ENCODE results near the gene BFSP1.

Gene BFSP1

DNA sequence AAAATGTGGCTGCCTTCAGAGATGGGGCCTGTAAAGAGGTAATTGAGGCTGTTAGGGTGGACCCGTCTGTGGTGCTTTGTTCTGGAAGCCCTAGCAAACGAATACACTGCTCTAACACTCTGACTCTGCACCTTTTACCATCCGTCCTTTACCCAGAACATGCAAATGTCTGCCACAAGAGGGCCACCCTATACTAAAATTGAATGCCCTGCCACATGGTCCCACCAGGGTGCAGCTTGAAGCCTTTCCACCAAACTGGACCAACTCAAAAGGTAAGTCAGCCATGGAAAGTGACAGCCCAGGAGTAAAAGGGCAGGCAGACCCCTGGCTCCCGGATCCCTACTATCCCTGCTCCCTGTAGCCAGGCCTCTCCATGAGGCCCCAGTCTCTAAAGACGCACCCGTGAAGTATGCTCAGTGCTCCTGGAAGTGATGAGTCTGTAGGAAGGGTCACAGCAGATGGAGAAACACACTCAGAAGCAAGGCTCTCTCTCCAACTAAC is 5.8 kb upstream of the BFSP1 start:
- TF ChIP-seq FOXP2 (optimal IDR thresholded peaks at IDR 0.05; ENCODE audit: control extremely low read depth, extremely low read length, insufficient read depth): no peak
- no peak for TF ChIP-seq POLR2AphosphoS5 (IDR thresholded peaks at IDR 0.05; ENCODE audit: borderline replicate concordance, low read depth, low read length)
- no peak for TF ChIP-seq EZH2 (IDR thresholded peaks at IDR 0.05)
- no peak for DNase-seq (ENCODE audit: low read depth, low spot score)
- no peak overlapping the region for H3K27ac ChIP-seq

GRCh38 chr20:17534077-17534476 is 2.9 kb upstream of the BFSP1 start:
- no peak for DNase-seq (ENCODE audit: low read depth, low spot score)
- peak overlapping the region; percentile 86 for H3K27ac ChIP-seq
- TF ChIP-seq POLR2AphosphoS5 (IDR thresholded peaks at IDR 0.05; ENCODE audit: borderline replicate concordance, low read depth, low read length) (no peak), EZH2 (IDR thresholded peaks at IDR 0.05) (no peak), FOXP2 (optimal IDR thresholded peaks at IDR 0.05; ENCODE audit: control extremely low read depth, extremely low read length, insufficient read depth) (no peak)
- H3K36me3 ChIP-seq (ENCODE audit: insufficient read depth, low read length): no peaks in the 10 kb centered on the region
- no peaks in the 10 kb centered on the region for H3K9me3 ChIP-seq (ENCODE audit: low read depth, low read length)
- no peak overlapping the region for H3K9ac ChIP-seq (ENCODE audit: insufficient read length)
- H3K4me3 ChIP-seq: peak overlapping the region; percentile 47

More for the DNA sequence above, 5.8 kb upstream of the BFSP1 start:
- peak overlapping the region; percentile 14 for H3K9ac ChIP-seq (ENCODE audit: insufficient read length)
- H3K4me3 ChIP-seq: no peak overlapping the region
- H3K9me3 ChIP-seq (ENCODE audit: low read depth, low read length): no peaks in the 10 kb centered on the region
- no peaks in the 10 kb centered on the region for H3K36me3 ChIP-seq (ENCODE audit: insufficient read depth, low read length)

DNA sequence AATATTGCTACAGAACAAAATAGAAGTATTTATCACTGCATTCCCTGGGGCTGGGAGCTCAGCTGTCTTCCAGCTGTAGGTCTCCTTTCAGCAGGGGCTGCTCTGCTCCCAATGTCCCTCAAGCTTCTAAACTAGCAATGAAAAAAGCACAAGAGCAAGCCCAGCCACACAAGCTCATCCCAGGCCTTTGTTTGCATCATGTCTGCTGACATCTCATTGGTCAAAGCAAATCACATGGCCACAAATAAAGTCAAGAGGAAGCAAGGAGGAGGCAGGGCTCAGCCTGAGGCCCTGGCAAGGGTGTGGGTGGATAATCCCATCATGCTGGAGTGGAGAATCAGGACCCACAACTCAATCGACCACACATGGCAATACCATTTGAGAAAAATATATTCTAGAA is 2.2 kb upstream of the BFSP1 start:
- H3K36me3 ChIP-seq (ENCODE audit: insufficient read depth, low read length): no peaks in the 10 kb centered on the region
- peak overlapping the region; percentile 86 for H3K27ac ChIP-seq
- no peak for DNase-seq (ENCODE audit: low read depth, low spot score)
- H3K9me3 ChIP-seq (ENCODE audit: low read depth, low read length): no peaks in the 10 kb centered on the region
- TF ChIP-seq POLR2AphosphoS5 (IDR thresholded peaks at IDR 0.05; ENCODE audit: borderline replicate concordance, low read depth, low read length) (peak; percentile 68; the same call in 1 of the 2 replicates), EZH2 (IDR thresholded peaks at IDR 0.05) (no peak)
- H3K4me3 ChIP-seq: peak overlapping the region; percentile 47
- no peak overlapping the region for H3K9ac ChIP-seq (ENCODE audit: insufficient read length)

DNA sequence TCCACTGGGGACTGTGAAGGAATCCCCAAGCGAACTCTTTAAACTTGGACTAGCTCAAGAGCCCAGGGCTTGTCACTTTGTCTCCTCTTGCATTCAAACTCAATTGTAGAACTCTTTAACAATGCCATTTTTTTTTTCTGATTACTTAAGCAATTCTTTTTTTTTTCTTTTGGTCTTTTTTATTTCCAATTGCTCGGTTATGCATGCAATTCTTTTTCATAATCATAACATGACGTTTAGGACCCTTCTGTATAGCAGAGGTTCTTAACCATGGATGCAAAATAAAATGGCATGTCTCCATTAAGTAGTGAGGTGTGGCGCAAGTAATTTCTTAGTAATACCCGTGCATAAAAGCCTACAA is 466 bp upstream of the BFSP1 start:
- DNase-seq (ENCODE audit: low read depth, low spot score): no peak
- TF ChIP-seq POLR2AphosphoS5 (IDR thresholded peaks at IDR 0.05; ENCODE audit: borderline replicate concordance, low read depth, low read length): no peak
- no peak for TF ChIP-seq EZH2 (IDR thresholded peaks at IDR 0.05)
- TF ChIP-seq FOXP2 (optimal IDR thresholded peaks at IDR 0.05; ENCODE audit: control extremely low read depth, extremely low read length, insufficient read depth): no peak
- H3K27ac ChIP-seq: peak overlapping the region; percentile 86
- H3K36me3 ChIP-seq (ENCODE audit: insufficient read depth, low read length): no peaks in the 10 kb centered on the region
- peak overlapping the region; percentile 90 for H3K9ac ChIP-seq (ENCODE audit: insufficient read length)
- H3K9me3 ChIP-seq (ENCODE audit: low read depth, low read length): no peaks in the 10 kb centered on the region
- H3K4me3 ChIP-seq: peak overlapping the region; percentile 85

DNA sequence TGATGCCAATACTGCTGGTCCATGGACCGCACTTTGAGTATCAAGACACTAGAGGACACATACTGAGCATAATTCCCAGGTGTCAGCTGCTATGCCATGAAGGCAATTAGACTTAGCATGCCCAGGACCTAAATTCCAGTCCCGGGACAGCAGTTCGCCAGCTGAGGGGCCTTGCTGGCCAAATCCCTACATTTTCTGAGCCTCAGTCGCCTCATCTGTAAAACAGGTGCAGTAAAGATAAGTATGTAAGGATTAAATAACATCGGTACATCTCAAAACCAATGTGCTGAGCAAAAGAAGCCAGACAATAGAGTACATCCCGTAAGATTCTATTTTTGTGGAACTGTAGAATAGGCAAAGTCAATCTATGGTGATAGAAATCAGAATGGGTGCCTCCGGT is 1.0 kb downstream of the BFSP1 start:
- TF ChIP-seq POLR2AphosphoS5 (IDR thresholded peaks at IDR 0.05; ENCODE audit: borderline replicate concordance, low read depth, low read length) (no peak), EZH2 (IDR thresholded peaks at IDR 0.05) (no peak), FOXP2 (optimal IDR thresholded peaks at IDR 0.05; ENCODE audit: control extremely low read depth, extremely low read length, insufficient read depth) (no peak)
- DNase-seq (ENCODE audit: low read depth, low spot score): no peak
- Histone ChIP-seq H3K27ac (peak overlapping the region; percentile 45; the same call in 1 of the 2 replicates), H3K36me3 (ENCODE audit: insufficient read depth, low read length) (no peaks in the 10 kb centered on the region), H3K9me3 (ENCODE audit: low read depth, low read length) (no peaks in the 10 kb centered on the region), H3K4me3 (peak overlapping the region; percentile 85), H3K9ac (ENCODE audit: insufficient read length) (peak overlapping the region; percentile 90)

- no peaks in the 10 kb centered on the region for H3K9me3 ChIP-seq (ENCODE audit: low read depth, low read length)
- no peaks in the 10 kb centered on the region for H3K36me3 ChIP-seq (ENCODE audit: insufficient read depth, low read length)
- no peak overlapping the region for H3K9ac ChIP-seq (ENCODE audit: insufficient read length)
- no peak overlapping the region for H3K27ac ChIP-seq
- no peak for DNase-seq (ENCODE audit: low read depth, low spot score)
- no peak overlapping the region for H3K4me3 ChIP-seq
- TF ChIP-seq EZH2 (IDR thresholded peaks at IDR 0.05) (no peak), FOXP2 (optimal IDR thresholded peaks at IDR 0.05; ENCODE audit: control extremely low read depth, extremely low read length, insufficient read depth) (no peak), POLR2AphosphoS5 (IDR thresholded peaks at IDR 0.05; ENCODE audit: borderline replicate concordance, low read depth, low read length) (no peak)
Observed at GRCh38 chr20:17529586-17529985, 1.6 kb downstream of the BFSP1 start.

GRCh38 chr20:17525650-17526049 is 5.5 kb downstream of the BFSP1 start:
- Histone ChIP-seq H3K4me3 (no peak overlapping the region), H3K27ac (no peak overlapping the region), H3K36me3 (ENCODE audit: insufficient read depth, low read length) (no peaks in the 10 kb centered on the region), H3K9me3 (ENCODE audit: low read depth, low read length) (no peaks in the 10 kb centered on the region), H3K9ac (ENCODE audit: insufficient read length) (no peak overlapping the region)
- TF ChIP-seq FOXP2 (optimal IDR thresholded peaks at IDR 0.05; ENCODE audit: control extremely low read depth, extremely low read length, insufficient read depth) (no peak), EZH2 (IDR thresholded peaks at IDR 0.05) (no peak), POLR2AphosphoS5 (IDR thresholded peaks at IDR 0.05; ENCODE audit: borderline replicate concordance, low read depth, low read length) (no peak)
- no peak for DNase-seq (ENCODE audit: low read depth, low spot score)

DNA sequence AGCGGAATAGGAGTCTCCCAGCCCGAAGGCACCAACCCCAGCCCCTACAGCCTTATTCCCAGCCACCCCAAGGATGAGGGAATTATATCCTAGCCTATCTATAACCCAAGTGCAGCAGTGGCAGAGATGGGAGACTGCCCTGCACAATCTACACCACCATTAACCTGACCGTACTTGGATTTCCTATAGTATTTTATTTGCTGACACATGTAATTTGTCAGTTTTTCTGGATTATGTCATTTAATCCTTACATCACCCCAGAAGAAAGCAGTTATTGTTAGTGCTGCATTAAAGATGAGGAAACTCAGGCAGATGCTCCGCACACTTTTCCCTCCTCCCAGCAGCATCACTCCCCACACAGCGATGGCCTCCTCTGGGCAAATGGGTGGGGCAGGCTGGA is 6.0 kb downstream of the BFSP1 start:
- Histone ChIP-seq H3K4me3 (no peak overlapping the region), H3K27ac (no peak overlapping the region), H3K9me3 (ENCODE audit: low read depth, low read length) (no peaks in the 10 kb centered on the region), H3K36me3 (ENCODE audit: insufficient read depth, low read length) (no peaks in the 10 kb centered on the region), H3K9ac (ENCODE audit: insufficient read length) (no peak overlapping the region)
- TF ChIP-seq FOXP2 (optimal IDR thresholded peaks at IDR 0.05; ENCODE audit: control extremely low read depth, extremely low read length, insufficient read depth): no peak
- no peak for TF ChIP-seq EZH2 (IDR thresholded peaks at IDR 0.05)
- TF ChIP-seq POLR2AphosphoS5 (IDR thresholded peaks at IDR 0.05; ENCODE audit: borderline replicate concordance, low read depth, low read length): no peak
- no peak for DNase-seq (ENCODE audit: low read depth, low spot score)

- H3K9ac ChIP-seq (ENCODE audit: insufficient read length): no peak overlapping the region
- H3K9me3 ChIP-seq (ENCODE audit: low read depth, low read length): no peaks in the 10 kb centered on the region
- no peak overlapping the region for H3K27ac ChIP-seq
- H3K4me3 ChIP-seq: no peak overlapping the region
- no peaks in the 10 kb centered on the region for H3K36me3 ChIP-seq (ENCODE audit: insufficient read depth, low read length)
- TF ChIP-seq EZH2 (IDR thresholded peaks at IDR 0.05) (no peak), POLR2AphosphoS5 (IDR thresholded peaks at IDR 0.05; ENCODE audit: borderline replicate concordance, low read depth, low read length) (no peak), FOXP2 (optimal IDR thresholded peaks at IDR 0.05; ENCODE audit: control extremely low read depth, extremely low read length, insufficient read depth) (no peak)
- DNase-seq (ENCODE audit: low read depth, low spot score): no peak
Observed at GRCh38 chr20:17524560-17524959, 6.6 kb downstream of the BFSP1 start.
